BLaER1 treated with 17β-estradiol and CSF1 and Interleukin-3, amounts not matched to agents 10 nM and 100 nM (cell line): Measurements from ENCODE around the gene WASF3.

Experiments used
- H3K27ac ChIP-seq, 11 experiments: shearing (Covaris generic); formaldehyde crosslinking; 2 replicates each; pipeline ENCODE4 v1.8.1; 2022
- H3K27me3 ChIP-seq, 11 experiments: shearing (Covaris generic); formaldehyde crosslinking; 2 replicates each; pipeline ENCODE4 v1.8.1; 2022
- H3K36me3 ChIP-seq, 11 experiments: shearing (Covaris generic); formaldehyde crosslinking; 2 replicates each; pipeline ENCODE4 v1.8.1; 2022
- H3K4me1 ChIP-seq, 10 experiments: shearing (Covaris generic); formaldehyde crosslinking; 2 replicates each; pipeline ENCODE4 v1.8.1; 2022
- H3K4me2 ChIP-seq, 11 experiments: shearing (Covaris generic); formaldehyde crosslinking; 2 replicates each; pipeline ENCODE4 v1.8.1; 2022
- H3K4me3 ChIP-seq, 10 experiments: shearing (Covaris generic); formaldehyde crosslinking; 2 replicates each; pipeline ENCODE4 v1.8.1; 2022
- H3K9ac ChIP-seq, 11 experiments: shearing (Covaris generic); formaldehyde crosslinking; 2 replicates each; pipeline ENCODE4 v1.8.1; 2022
- H3K9me3 ChIP-seq, 11 experiments: shearing (Covaris generic); formaldehyde crosslinking; replicated peaks in 1 of 11; 2 replicates each; pipeline ENCODE4 v1.8.1; 2022
- H4K20me1 ChIP-seq, 11 experiments: shearing (Covaris generic); formaldehyde crosslinking; 2 replicates each; pipeline ENCODE4 v1.8.1; 2022
- Cebpa-rat ChIP-seq, 11 experiments: shearing (Covaris generic); IDR thresholded peaks; 2 replicates each; pipeline ENCODE4 v1.8.1; 2022

Gene WASF3

DNA sequence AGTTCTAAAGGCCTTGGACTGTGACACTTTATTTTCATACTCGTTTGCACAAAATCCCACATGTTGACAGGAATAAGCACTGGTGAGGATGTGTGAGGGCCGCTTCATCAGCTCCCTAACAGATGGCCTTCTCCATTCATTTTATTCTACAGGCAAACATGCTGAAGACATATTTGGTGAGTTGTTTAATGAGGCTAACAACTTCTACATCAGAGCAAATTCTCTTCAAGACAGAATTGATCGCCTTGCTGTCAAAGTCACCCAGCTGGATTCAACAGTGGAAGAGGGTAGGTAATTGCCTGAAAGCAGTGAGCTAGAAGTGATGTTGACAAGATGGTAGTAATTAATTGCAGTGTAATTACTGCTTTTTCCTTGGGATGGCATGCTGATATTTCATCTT lies 107.4 kb downstream of the WASF3 start:
- Histone ChIP-seq H4K20me1 (no peaks in the 10 kb centered on the region), H3K27ac (no peak overlapping the region), H3K36me3 (no peaks in the 10 kb centered on the region), H3K4me1 (peaks cover 0 to 7% (median 0%) of the 10 kb centered on the region in 10 experiments; a peak in 1 of 20 replicates), H3K27me3 (no peaks in the 10 kb centered on the region), H3K9ac (no peak overlapping the region), H3K4me3 (no peak overlapping the region), H3K4me2 (no peak overlapping the region), H3K9me3 (no peaks in the 10 kb centered on the region)
- no peak for TF ChIP-seq Cebpa-rat (IDR thresholded peaks at IDR 0.05)

GRCh38 chr13:26668357-26669146 lies 111.1 kb downstream of the WASF3 start:
- no peak overlapping the region for H3K27ac ChIP-seq
- H4K20me1 ChIP-seq, result no peaks in the 10 kb centered on the region
- no peak overlapping the region for H3K4me2 ChIP-seq
- no peak for TF ChIP-seq Cebpa-rat (IDR thresholded peaks at IDR 0.05)
- no peaks in the 10 kb centered on the region for H3K27me3 ChIP-seq
- H3K4me1 ChIP-seq, result no peaks in the 10 kb centered on the region; a peak in 1 of 20 replicates
- H3K9ac ChIP-seq, result no peak overlapping the region
- no peak overlapping the region for H3K4me3 ChIP-seq
- H3K36me3 ChIP-seq, result no peaks in the 10 kb centered on the region
- no peaks in the 10 kb centered on the region for H3K9me3 ChIP-seq

DNA sequence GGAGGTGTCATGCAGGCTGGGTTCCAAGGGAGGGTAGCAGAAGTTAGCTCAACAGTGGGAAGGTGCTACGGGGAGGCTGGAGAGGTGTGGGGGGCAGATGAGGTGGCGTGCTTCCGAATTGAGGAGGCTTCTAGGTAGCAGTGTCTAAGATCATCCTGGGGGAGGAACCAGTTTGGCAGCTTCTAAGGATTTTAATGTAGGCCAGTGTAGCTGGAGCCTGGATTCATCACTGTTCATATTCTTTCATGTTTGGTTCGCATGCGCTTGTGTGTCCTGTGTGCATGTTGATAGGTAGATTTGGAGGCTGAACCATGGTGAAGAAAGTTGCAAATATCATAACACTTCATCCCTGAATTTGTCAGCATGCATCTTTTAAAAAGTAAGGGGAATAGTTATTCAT lies 116.4 kb downstream of the WASF3 start:
- H3K9me3 ChIP-seq, result no peaks in the 10 kb centered on the region
- no peaks in the 10 kb centered on the region for H3K27me3 ChIP-seq
- TF ChIP-seq Cebpa-rat (IDR thresholded peaks at IDR 0.05), result no peak
- H4K20me1 ChIP-seq, result no peaks in the 10 kb centered on the region
- H3K4me3 ChIP-seq, result no peak overlapping the region
- H3K36me3 ChIP-seq, result no peaks in the 10 kb centered on the region
- no peak overlapping the region for H3K27ac ChIP-seq
- H3K4me1 ChIP-seq, result peaks cover 0 to 26% (median 7%) of the 10 kb centered on the region in 10 experiments; a peak in 10 of 20 replicates
- no peak overlapping the region for H3K9ac ChIP-seq
- H3K4me2 ChIP-seq, result no peak overlapping the region

DNA sequence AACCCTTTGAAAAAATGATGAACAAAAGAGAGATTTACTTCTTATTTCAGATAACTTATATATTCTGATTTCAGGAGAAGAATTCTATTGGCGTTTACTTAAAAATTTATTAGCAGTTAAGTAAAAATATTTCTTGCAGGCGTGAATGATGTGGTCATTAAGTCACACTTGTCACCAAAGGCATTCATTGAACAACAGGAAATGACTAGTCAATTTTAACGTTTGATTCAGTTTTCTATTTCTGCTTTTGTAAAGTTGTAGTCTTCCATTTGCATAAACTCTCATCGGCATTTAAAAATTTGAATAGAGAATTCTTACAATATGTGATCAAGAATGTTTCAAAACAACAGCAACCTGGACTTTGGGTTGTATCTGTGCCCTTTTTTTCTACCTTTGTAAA lies 119.7 kb downstream of the WASF3 start:
- Histone ChIP-seq H3K9ac (no peak overlapping the region), H3K9me3 (no peaks in the 10 kb centered on the region), H4K20me1 (no peaks in the 10 kb centered on the region), H3K27me3 (no peaks in the 10 kb centered on the region), H3K27ac (peak overlapping the region in 1 of 11 experiments; percentile 58; a peak in 4 of 22 replicates), H3K4me3 (no peak overlapping the region), H3K4me2 (peak overlapping the region in 9 of 11 experiments; percentile 0 to 72 (median 52); a peak in 13 of 22 replicates), H3K4me1 (peaks cover 0 to 42% (median 7%) of the 10 kb centered on the region in 10 experiments; a peak in 10 of 20 replicates), H3K36me3 (no peaks in the 10 kb centered on the region)
- TF ChIP-seq Cebpa-rat (IDR thresholded peaks at IDR 0.05), result no peak

DNA sequence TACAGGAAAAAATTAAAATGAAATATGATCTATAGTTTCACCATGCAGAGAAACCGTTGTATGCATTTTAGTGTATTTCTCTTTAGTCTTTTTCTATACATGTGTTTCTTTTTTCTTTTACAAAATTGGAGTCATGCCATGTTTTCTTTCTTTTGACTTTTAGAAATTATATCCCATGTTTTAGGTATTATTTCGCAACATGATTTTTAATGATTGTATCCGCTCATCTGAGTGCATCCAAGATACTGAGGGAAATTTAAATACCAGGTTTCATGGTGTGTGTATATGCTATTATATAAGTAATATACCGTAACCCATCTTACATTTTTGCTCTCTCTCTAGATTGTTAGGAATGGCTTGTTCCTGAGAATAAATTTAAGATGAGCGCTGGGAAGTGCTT lies 120.8 kb downstream of the WASF3 start:
- peaks cover 0 to 42% (median 7%) of the 10 kb centered on the region in 10 experiments; a peak in 10 of 20 replicates for H3K4me1 ChIP-seq
- no peaks in the 10 kb centered on the region for H3K36me3 ChIP-seq
- peak overlapping the region in 3 of 11 experiments; percentile 34 to 75 (median 47); a peak in 5 of 22 replicates for H3K27ac ChIP-seq
- H3K27me3 ChIP-seq, result no peaks in the 10 kb centered on the region
- H4K20me1 ChIP-seq, result no peaks in the 10 kb centered on the region
- 0 out of 22 replicates have a peak, but pooled peaks of 1 of the 11 experiments have one; percentile 7 for TF ChIP-seq Cebpa-rat (IDR thresholded peaks at IDR 0.05)
- peak overlapping the region in 3 of 11 experiments; percentile 60 to 72 (median 68); a peak in 6 of 22 replicates for H3K4me2 ChIP-seq
- H3K9ac ChIP-seq, result no peak overlapping the region
- no peaks in the 10 kb centered on the region for H3K9me3 ChIP-seq
- 0 out of 20 replicates have a peak overlapping the region, but pooled peaks of 1 of the 10 experiments have one; percentile 9 for H3K4me3 ChIP-seq

DNA sequence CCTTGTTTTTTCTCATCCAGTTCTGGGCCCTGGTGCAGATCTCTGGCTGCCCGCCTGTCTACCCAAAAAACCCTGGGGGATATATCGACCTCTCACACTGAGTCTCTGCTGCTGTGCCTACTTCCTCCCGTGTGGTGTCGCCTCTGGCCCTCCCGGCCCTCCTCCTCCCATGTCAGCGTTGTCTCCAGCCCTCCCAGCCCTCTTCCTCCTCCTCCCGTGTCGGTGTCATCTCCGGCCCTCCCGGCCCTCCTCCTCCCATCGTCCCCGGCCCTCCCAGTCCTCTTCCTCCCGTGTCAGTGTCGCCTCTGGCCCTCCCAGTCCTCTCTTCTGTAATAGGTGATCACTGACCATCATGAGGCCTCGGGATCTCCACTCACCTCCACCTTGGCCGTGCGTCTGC lies 121.3 kb downstream of the WASF3 start:
- H3K27ac ChIP-seq, result peak overlapping the region in 3 of 11 experiments; percentile 34 to 75 (median 47); a peak in 6 of 22 replicates
- H3K4me1 ChIP-seq, result peaks cover 0 to 42% (median 7%) of the 10 kb centered on the region in 10 experiments; a peak in 10 of 20 replicates
- H3K9ac ChIP-seq, result peak overlapping the region in 1 of 11 experiments; percentile 38; a peak in 2 of 22 replicates
- H3K4me2 ChIP-seq, result peak overlapping the region in 3 of 11 experiments; percentile 60 to 72 (median 68); a peak in 6 of 22 replicates
- TF ChIP-seq Cebpa-rat (IDR thresholded peaks at IDR 0.05), result no peak
- no peaks in the 10 kb centered on the region for H3K27me3 ChIP-seq
- no peaks in the 10 kb centered on the region for H3K36me3 ChIP-seq
- H3K4me3 ChIP-seq, result peak overlapping the region in 1 of 10 experiments; percentile 9; a peak in 1 of 20 replicates
- no peaks in the 10 kb centered on the region for H4K20me1 ChIP-seq
- H3K9me3 ChIP-seq, result no peaks in the 10 kb centered on the region

GRCh38 chr13:26679411-26680122 lies 122.1 kb downstream of the WASF3 start:
- Histone ChIP-seq H3K27me3 (no peaks in the 10 kb centered on the region), H3K27ac (peak overlapping the region in 3 of 11 experiments; percentile 34 to 75 (median 47); a peak in 6 of 22 replicates), H3K4me3 (no peak overlapping the region; a peak in 1 of 20 replicates), H3K9me3 (no peaks in the 10 kb centered on the region), H4K20me1 (no peaks in the 10 kb centered on the region), H3K4me2 (peak overlapping the region in 3 of 11 experiments; percentile 60 to 72 (median 68); a peak in 6 of 22 replicates), H3K4me1 (peaks cover 0 to 42% (median 7%) of the 10 kb centered on the region in 10 experiments; a peak in 10 of 20 replicates), H3K9ac (peak overlapping the region in 1 of 11 experiments; percentile 38; a peak in 2 of 22 replicates), H3K36me3 (no peaks in the 10 kb centered on the region)
- TF ChIP-seq Cebpa-rat (IDR thresholded peaks at IDR 0.05), result no peak

DNA sequence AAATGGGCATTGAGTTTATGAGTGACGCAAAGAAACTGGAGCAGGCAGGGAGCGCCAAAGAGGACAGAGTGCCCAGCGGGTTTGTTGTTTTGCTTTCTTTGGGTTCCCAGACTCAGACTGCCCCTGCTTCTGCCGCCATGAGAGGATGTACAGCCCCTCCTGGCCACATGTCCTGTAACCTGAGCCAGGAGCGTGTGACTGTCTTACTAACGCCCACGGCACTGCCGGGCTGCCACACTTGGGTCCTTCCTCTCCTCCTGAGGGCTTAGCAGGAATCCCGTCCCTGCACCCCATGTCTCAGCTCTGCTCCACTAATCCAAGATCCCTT lies 122.6 kb downstream of the WASF3 start:
- peaks cover 0 to 42% (median 7%) of the 10 kb centered on the region in 10 experiments; a peak in 10 of 20 replicates for H3K4me1 ChIP-seq
- H3K36me3 ChIP-seq, result no peaks in the 10 kb centered on the region
- TF ChIP-seq Cebpa-rat (IDR thresholded peaks at IDR 0.05), result no peak
- H4K20me1 ChIP-seq, result no peaks in the 10 kb centered on the region
- no peaks in the 10 kb centered on the region for H3K9me3 ChIP-seq
- H3K27me3 ChIP-seq, result no peaks in the 10 kb centered on the region
- peak overlapping the region in 2 of 11 experiments; percentile 47 to 75; a peak in 3 of 22 replicates for H3K27ac ChIP-seq
- no peak overlapping the region for H3K9ac ChIP-seq
- H3K4me3 ChIP-seq, result no peak overlapping the region
- H3K4me2 ChIP-seq, result peak overlapping the region in 3 of 11 experiments; percentile 60 to 72 (median 68); a peak in 5 of 22 replicates

DNA sequence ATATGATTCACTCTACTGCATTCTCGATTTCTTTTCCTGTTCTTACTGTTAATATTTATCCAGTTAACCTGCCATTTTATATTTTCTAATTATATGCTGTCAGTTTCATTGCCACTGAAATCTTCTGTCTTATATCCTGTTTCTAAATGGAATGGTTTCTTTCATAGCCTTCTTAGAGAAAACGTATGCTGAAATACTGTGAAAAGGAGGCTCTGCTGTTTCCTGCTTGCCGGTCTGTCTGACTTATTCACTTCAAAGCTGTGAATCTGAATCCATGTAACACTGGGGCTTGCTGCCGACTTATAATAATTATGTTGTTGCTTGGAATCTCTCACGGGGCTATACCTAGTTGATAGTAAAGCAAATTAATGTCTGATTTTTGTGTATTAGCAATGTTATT lies 123.1 kb downstream of the WASF3 start:
- H3K27me3 ChIP-seq, result no peaks in the 10 kb centered on the region
- H3K4me2 ChIP-seq, result no peak overlapping the region
- no peaks in the 10 kb centered on the region for H3K36me3 ChIP-seq
- no peak overlapping the region for H3K9ac ChIP-seq
- H3K4me3 ChIP-seq, result no peak overlapping the region
- H3K27ac ChIP-seq, result no peak overlapping the region
- H3K4me1 ChIP-seq, result peaks cover 0 to 42% (median 7%) of the 10 kb centered on the region in 10 experiments; a peak in 10 of 20 replicates
- no peaks in the 10 kb centered on the region for H4K20me1 ChIP-seq
- TF ChIP-seq Cebpa-rat (IDR thresholded peaks at IDR 0.05), result no peak
- H3K9me3 ChIP-seq, result no peaks in the 10 kb centered on the region
